Inflammatory macrophage (primary cell): Measurements from ENCODE around the gene CST6.
"Not testable (repeated sequence)": the region's sequence is repeated elsewhere in the genome, so short reads cannot be mapped to it uniquely, and the experiment has no call there.

Experiments used
- DNase-seq, 2 donors: peaks; one replicate each; pipeline ENCODE4 v3.0.0-alpha.2; 2020 to 2022

The CST6 gene

GRCh38 chr11:66015936-66016792 lies 4.4 kb downstream of the CST6 start:
- no peak for DNase-seq

- DNase-seq = no peak
Measured at GRCh38 chr11:66016793-66017177, 5.0 kb downstream of the CST6 start.

- DNase-seq = no peak
Measured at GRCh38 chr11:66017321-66017720, 5.5 kb downstream of the CST6 start.

GRCh38 chr11:66020212-66020611 lies 8.4 kb downstream of the CST6 start:
- peak in 1 of 2 donors; percentile 23 for DNase-seq

- DNase-seq = peak; percentile 76 to 89
Measured at GRCh38 chr11:66020618-66021357, 9.0 kb downstream of the CST6 start.

GRCh38 chr11:66022401-66023185 lies 10.8 kb downstream of the CST6 start:
- DNase-seq = peak; percentile 71 to 76

GRCh38 chr11:66023186-66023440 lies 11.3 kb downstream of the CST6 start:
- not testable (repeated sequence) for DNase-seq

GRCh38 chr11:66026017-66026529 lies 14.3 kb downstream of the CST6 start, which contains the start of gene CATSPER1:
TSS of gene CATSPER1 (minus strand) at chr11:66026479. CDS start at chr11:66026379, 100 bp downstream.
- DNase-seq = no peak

- DNase-seq = no peak
Measured at GRCh38 chr11:66032957-66033735, 21.3 kb downstream of the CST6 start.

- DNase-seq = no peak
Measured at GRCh38 chr11:66035653-66036333, 24.0 kb downstream of the CST6 start.

GRCh38 chr11:66036334-66036710 lies 24.5 kb downstream of the CST6 start:
- DNase-seq = no peak

- DNase-seq = no peak
Measured at GRCh38 chr11:66037327-66037726, 25.5 kb downstream of the CST6 start.

- DNase-seq = no peak
Measured at GRCh38 chr11:66039765-66040164, 28.0 kb downstream of the CST6 start.

GRCh38 chr11:66042227-66042995 lies 30.6 kb downstream of the CST6 start:
- DNase-seq = no peak

GRCh38 chr11:66042996-66043906 lies 31.4 kb downstream of the CST6 start:
- no peak for DNase-seq

GRCh38 chr11:66044757-66045156 lies 32.9 kb downstream of the CST6 start:
- peak in 1 of 2 donors; percentile 4 for DNase-seq

- DNase-seq = peak; percentile 69 to 79
Measured at GRCh38 chr11:66045177-66045639, 33.4 kb downstream of the CST6 start.

- no peak for DNase-seq
Measured at GRCh38 chr11:66046901-66047300, 35.1 kb downstream of the CST6 start.

- DNase-seq = no peak
Measured at GRCh38 chr11:66047541-66048365, 35.9 kb downstream of the CST6 start.
